ENCODE data around the gene MEIKIN.

DNA sequence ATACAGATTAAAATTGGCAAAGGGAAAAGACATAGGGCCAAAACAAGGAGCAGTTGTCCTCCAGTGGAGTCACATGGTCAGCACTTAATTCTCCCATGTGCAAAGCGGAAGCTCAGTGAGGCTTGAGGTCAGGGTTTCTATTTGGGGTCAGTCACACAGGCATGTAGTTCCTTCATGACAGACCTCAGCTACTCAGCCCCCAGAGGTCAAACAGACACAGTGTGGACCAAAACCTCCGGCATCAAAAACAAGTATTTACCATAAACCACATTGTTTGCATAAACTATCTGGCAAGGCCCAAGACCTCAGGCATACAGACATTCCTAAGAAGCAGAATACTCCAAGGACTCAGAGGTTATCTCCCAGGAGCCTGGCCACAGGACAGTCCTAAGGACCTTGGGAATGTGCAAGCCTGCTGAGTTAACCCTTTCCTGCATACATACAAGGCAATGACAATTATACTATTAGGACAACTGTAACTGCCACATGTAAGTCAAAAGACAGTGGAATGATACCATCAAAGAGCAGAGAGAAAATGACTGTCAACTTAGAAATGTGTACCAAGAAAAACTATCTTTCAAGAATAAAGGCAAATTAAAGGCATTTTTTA, 120.0 kb downstream of the MEIKIN start:
- TF ChIP-seq EZH2phosphoT487 (IDR thresholded peaks at IDR 0.05; ENCODE audit: borderline replicate concordance, low read length) = no peak
- TF ChIP-seq, protein P1, sequence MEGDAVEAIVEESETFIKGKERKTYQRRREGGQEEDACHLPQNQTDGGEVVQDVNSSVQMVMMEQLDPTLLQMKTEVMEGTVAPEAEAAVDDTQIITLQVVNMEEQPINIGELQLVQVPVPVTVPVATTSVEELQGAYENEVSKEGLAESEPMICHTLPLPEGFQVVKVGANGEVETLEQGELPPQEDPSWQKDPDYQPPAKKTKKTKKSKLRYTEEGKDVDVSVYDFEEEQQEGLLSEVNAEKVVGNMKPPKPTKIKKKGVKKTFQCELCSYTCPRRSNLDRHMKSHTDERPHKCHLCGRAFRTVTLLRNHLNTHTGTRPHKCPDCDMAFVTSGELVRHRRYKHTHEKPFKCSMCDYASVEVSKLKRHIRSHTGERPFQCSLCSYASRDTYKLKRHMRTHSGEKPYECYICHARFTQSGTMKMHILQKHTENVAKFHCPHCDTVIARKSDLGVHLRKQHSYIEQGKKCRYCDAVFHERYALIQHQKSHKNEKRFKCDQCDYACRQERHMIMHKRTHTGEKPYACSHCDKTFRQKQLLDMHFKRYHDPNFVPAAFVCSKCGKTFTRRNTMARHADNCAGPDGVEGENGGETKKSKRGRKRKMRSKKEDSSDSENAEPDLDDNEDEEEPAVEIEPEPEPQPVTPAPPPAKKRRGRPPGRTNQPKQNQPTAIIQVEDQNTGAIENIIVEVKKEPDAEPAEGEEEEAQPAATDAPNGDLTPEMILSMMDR (IDR thresholded peaks at IDR 0.05; ENCODE audit: low read depth, low read length, poor library complexity, severe bottlenecking) = no peak
